Smooth muscle cell of the coronary artery (primary cell): ENCODE results near the gene AKAP8. TPM values are rescaled to one million over a fixed set of nuclear protein-coding genes. Genes with fewer than 3 reads are reported as not detected.

Experiments used
- total RNA-seq: library from RNA; depleted of rRNA; stranded (reverse); fragments of >200 nt; gene quantifications from 2 replicates; pipeline ENCODE4 v1.2.3, GENCODE V29; 2014; ENCODE audit warnings: low replicate concordance

Gene AKAP8
- total RNA-seq, result 11.3 and 13.6 TPM in 2 replicates

GRCh38 chr19:15379083-15379998 lies at the start of gene AKAP8:
Gene AKAP8 (minus strand): TSS chr19:15379787. CDS start chr19:15379731, 56 bp downstream.

GRCh38 chr19:15418579-15419412 lies 39.2 kb upstream of the AKAP8 start, which contains the start of gene AKAP8L:
Gene AKAP8L (minus strand): TSS chr19:15418988. CDS start chr19:15418923, 65 bp downstream.

GRCh38 chr19:15332311-15332996 lies 47.1 kb downstream of the AKAP8 start, which contains the start of gene BRD4:
Gene BRD4 (minus strand): TSS chr19:15332539. CDS start chr19:15273099, 59,440 bp downstream.

Other genes starting within 250 kb of the AKAP8 start
- gene NOTCH3, start 178.8 kb downstream of the AKAP8 start, total RNA-seq, result 42.6 and 59.8 TPM in 2 replicates
- 0.08 TPM in 1 of 2 replicates, not detected in the other for gene EPHX3, start 147.3 kb downstream of the AKAP8 start, total RNA-seq
- 8.3 and 8.7 TPM in 2 replicates for gene BRD4, start 47.2 kb downstream of the AKAP8 start, total RNA-seq
- gene AKAP8L, start 39.2 kb upstream of the AKAP8 start, total RNA-seq, result 53.7 and 72.7 TPM in 2 replicates
- gene WIZ, start 70.2 kb upstream of the AKAP8 start, total RNA-seq, result 1.8 and 4.6 TPM in 2 replicates
- gene RASAL3, start 84.8 kb upstream of the AKAP8 start, total RNA-seq, result not detected in 2 replicates
- gene PGLYRP2, start 99.7 kb upstream of the AKAP8 start, total RNA-seq, result not detected in 2 replicates
- not detected in 2 replicates for gene CYP4F22, start 128.7 kb upstream of the AKAP8 start, total RNA-seq
- gene CYP4F8, start 235.4 kb upstream of the AKAP8 start, total RNA-seq, result not detected in 2 replicates